K562 (cell line): Measurements from ENCODE around the gene CCDC183. TPM values are rescaled to one million over a fixed set of nuclear protein-coding genes. Genes with fewer than 3 reads are reported as not detected.
A peak's percentile ranks its signal among the peaks of the same experiment; 100 is the strongest.
"Not testable (repeated sequence)": the region's sequence is repeated elsewhere in the genome, so short reads cannot be mapped to it uniquely, and the experiment has no call there.

Source experiments
- ATAC-seq: fragments of 200-7000 bp; cut with Tn5 transposase; 3 replicates; pipeline ENCODE4 v1.9.1; 2020; ENCODE audit warnings: moderate library complexity
- BruUV-seq: library from RNA; stranded (reverse); fragments of 400-500 nt; replicated peaks from 2 replicates; lab custom pipeline; 2021; lab: Mats Ljungman, UMichigan
- CTCF ChIA-PET: fragments of 300-600 bp; formaldehyde crosslinking; extraction: SDS; loops from one replicate; lab custom pipeline; 2021; ENCODE audit warnings: low intra/inter-chr PET ratio; lab: Yijun Ruan, JAX
- POLR2A ChIA-PET: fragments of 300-600, 350-650 bp; sonication (Branson Sonifier 250); formaldehyde crosslinking; extraction: SDS; loops from one replicate; lab custom pipeline; 2021; ENCODE audit warnings: antibody characterized with exemption, inconsistent platforms; lab: Yijun Ruan, JAX
- DNase-seq, 4 experiments: peaks; one replicate each; pipeline versions ENCODE4 v3.0.0 to v3.0.0-alpha.2; 2011 to 2018; ENCODE audit warnings: low spot score in 3 of 4, mixed read lengths in 3 of 4; ENCODE audit errors: extremely low read depth in 1 of 4
- FAIRE-seq: peaks from 2 replicates; lab custom pipeline; 2011; peaks lifted over from hg19 to GRCh38; lab: Jason Lieb, UNC
- H2AFZ ChIP-seq: 2 replicates; pipeline ENCODE4 v1.6.0; 2011; ENCODE audit warnings: low read depth, low read length, control low read depth, inconsistent platforms
- H3K27ac ChIP-seq: fragments of 200-600 bp; 3 replicates; pipeline ENCODE4 v1.8.0; 2011; ENCODE audit warnings: low read depth, mild to moderate bottlenecking, control low read depth, inconsistent platforms, low read length, moderate library complexity, mixed read lengths; ENCODE audit errors: extremely low read depth
- H3K27me3 ChIP-seq, 2 experiments: fragments of 300-600 bp in 1 of 2; 2 replicates in 1 of 2; 3 replicates in 1 of 2; pipeline versions ENCODE4 v1.6.0 to v1.8.0; 2011; ENCODE audit warnings: inconsistent platforms in 2 of 2, low read length in 2 of 2, mild to moderate bottlenecking in 1 of 2, mixed read lengths in 1 of 2, moderate library complexity in 1 of 2; ENCODE audit not compliant: control insufficient read depth in 2 of 2, insufficient read depth in 2 of 2
- H3K36me3 ChIP-seq: fragments of 300-600 bp; 3 replicates; pipeline ENCODE4 v1.8.0; 2011; ENCODE audit warnings: mild to moderate bottlenecking, low read length, inconsistent platforms; ENCODE audit not compliant: control insufficient read depth, insufficient read depth
- H3K4me1 ChIP-seq, 2 experiments: fragments of 200-600 bp in 1 of 2; replicated peaks in 1 of 2; 2 replicates in 1 of 2; 3 replicates in 1 of 2; pipeline versions ENCODE4 v1.5.1 to v1.8.0; 2011; ENCODE audit warnings: inconsistent platforms in 2 of 2, low read length in 2 of 2, mild to moderate bottlenecking in 1 of 2, mixed read lengths in 1 of 2, moderate library complexity in 1 of 2; ENCODE audit not compliant: control insufficient read depth in 2 of 2, insufficient read depth in 2 of 2
- H3K4me2 ChIP-seq: 2 replicates; pipeline ENCODE4 v1.6.1; 2011; ENCODE audit warnings: low read length, control low read depth, inconsistent platforms, mixed read lengths; ENCODE audit not compliant: insufficient read depth
- H3K4me3 ChIP-seq: fragments of 200-600 bp; sonication (generic), shearing (Covaris generic); 2 replicates; pipeline ENCODE4 v1.5.1; 2016; ENCODE audit warnings: control low read depth, inconsistent platforms
- H3K79me2 ChIP-seq: fragments of 200-600 bp; 3 replicates; pipeline ENCODE4 v1.8.0; 2011; ENCODE audit warnings: low read length, inconsistent platforms; ENCODE audit not compliant: control insufficient read depth, insufficient read depth
- H3K9ac ChIP-seq, 2 experiments: 2 replicates each; pipeline versions ENCODE4 v1.6.0 to v1.6.1; 2011; ENCODE audit warnings: low read depth in 2 of 2, low read length in 2 of 2, control low read depth in 1 of 2, inconsistent platforms in 1 of 2, mild to moderate bottlenecking in 1 of 2, mixed read lengths in 1 of 2; ENCODE audit not compliant: insufficient read depth in 1 of 2
- H3K9me1 ChIP-seq: one replicate; pipeline ENCODE4 v1.6.0; 2011; ENCODE audit warnings: inconsistent platforms, mild to moderate bottlenecking, low read length, moderate library complexity; ENCODE audit not compliant: control insufficient read depth, insufficient read depth
- H3K9me3 ChIP-seq: replicated peaks from 2 replicates; pipeline ENCODE4 v1.5.1; 2011; ENCODE audit warnings: low read depth, low read length, inconsistent platforms; ENCODE audit not compliant: control insufficient read depth, insufficient read depth
- H4K20me1 ChIP-seq: replicated peaks from 2 replicates; pipeline ENCODE4 v1.6.1; 2011; ENCODE audit warnings: low read length, inconsistent platforms, mixed read lengths; ENCODE audit not compliant: control insufficient read depth, insufficient read depth
- ARID1B ChIP-seq: fragments of 450-650 bp; IDR thresholded peaks from 2 replicates; pipeline ENCODE4 v1.6.1; 2016; ENCODE audit warnings: antibody characterized with exemption, mild to moderate bottlenecking, inconsistent platforms
- BRD9 ChIP-seq: fragments of 450-650 bp; IDR thresholded peaks from 2 replicates; pipeline ENCODE4 v1.6.1; 2018; ENCODE audit warnings: low read depth; ENCODE audit not compliant: partially characterized antibody
- CBFA2T3 ChIP-seq: fragments of 450-650 bp; IDR thresholded peaks from 2 replicates; pipeline ENCODE4 v1.6.1; 2017
- DPF2 ChIP-seq: fragments of 450-650 bp; IDR thresholded peaks from 2 replicates; pipeline ENCODE4 v1.6.1; 2016
- FOXK2 ChIP-seq, 2 experiments: fragments of 450-650 bp; IDR thresholded peaks in 1 of 2; conservative IDR thresholded peaks in 1 of 2; 2 replicates each; pipeline ENCODE4 v1.6.1; 2016; ENCODE audit warnings: low read depth in 2 of 2, mild to moderate bottlenecking in 1 of 2
- GATAD2B ChIP-seq: fragments of 450-650 bp; IDR thresholded peaks from 2 replicates; pipeline ENCODE4 v1.6.1; 2017; ENCODE audit warnings: mild to moderate bottlenecking, borderline replicate concordance
- HDGF ChIP-seq: fragments of 450-650 bp; IDR thresholded peaks from 2 replicates; pipeline ENCODE4 v1.6.1; 2016
- L3MBTL2 ChIP-seq: fragments of 450-650 bp; IDR thresholded peaks from 2 replicates; pipeline ENCODE4 v1.6.1; 2016; ENCODE audit warnings: mild to moderate bottlenecking, moderate library complexity
- LCOR ChIP-seq: sonication (generic); formaldehyde crosslinking; IDR thresholded peaks from 2 replicates; pipeline ENCODE4 v1.8.0; 2022; ENCODE audit warnings: mild to moderate bottlenecking, missing genetic modification reagents
- LEF1 ChIP-seq: fragments of 450-650 bp; IDR thresholded peaks from 2 replicates; pipeline ENCODE4 v1.6.1; 2016; ENCODE audit warnings: mild to moderate bottlenecking
- MTA2 ChIP-seq: fragments of 450-650 bp; IDR thresholded peaks from 2 replicates; pipeline ENCODE4 v1.6.1; 2016; ENCODE audit warnings: low read depth
- NCOR1 ChIP-seq: fragments of 450-650 bp; IDR thresholded peaks from 2 replicates; pipeline ENCODE4 v1.6.1; 2016; ENCODE audit warnings: mild to moderate bottlenecking, moderate library complexity
- SMAD4 ChIP-seq: fragments of 250-450 bp; sonication (Bioruptor Pico); conservative IDR thresholded peaks from 2 replicates; pipeline ENCODE4 v1.8.0; 2021; ENCODE audit warnings: inconsistent platforms, mild to moderate bottlenecking, moderate library complexity
- SMARCA4 ChIP-seq: fragments of 450-650 bp; IDR thresholded peaks from 2 replicates; pipeline ENCODE4 v1.6.1; 2016
- TEAD4 ChIP-seq, 2 experiments: sonication (generic) in 1 of 2; formaldehyde crosslinking in 1 of 2; IDR thresholded peaks; 2 replicates each; pipeline versions ENCODE4 v1.6.1 to v1.8.0; 2012 to 2022; ENCODE audit warnings: borderline replicate concordance in 1 of 2, inconsistent platforms in 1 of 2, low read length in 1 of 2, mild to moderate bottlenecking in 1 of 2, missing genetic modification reagents in 1 of 2
- ZFX ChIP-seq: sonication (generic); formaldehyde crosslinking; IDR thresholded peaks from 2 replicates; pipeline ENCODE4 v1.8.0; 2022; ENCODE audit warnings: mild to moderate bottlenecking, missing genetic modification reagents, moderate library complexity
- WGBS: fragments of 100-300 bp; shearing (Covaris generic); methylation state at CpG from one replicate; pipeline ENCODE4 v1.1.6; 2016; ENCODE audit warnings: low coverage, mixed read lengths; ENCODE audit not compliant: insufficient coverage; ENCODE audit errors: missing lambda C conversion rate; 5-methylcytosine and 5-hydroxymethylcytosine counted together
- in situ Hi-C: fragments of 300-500 bp; cut with MboI; formaldehyde crosslinking; loops from 4 replicates; pipeline ENCODE4 v1.15.0; 2018; ENCODE audit warnings: inconsistent platforms, mixed read lengths
- intact Hi-C: fragments of 100-400 bp; cut with micrococcal nuclease; formaldehyde crosslinking; loops from 2 replicates; pipeline ENCODE4 v1.14.2; 2022
- polyA plus RNA-seq, 8 experiments: library from polyadenylated mRNA; depleted of rRNA in 4 of 8; stranded (reverse) in 5 of 8; unstranded in 3 of 8; fragments of >200 nt; fragmentation: Nextera tagmentation in 2 of 8; fragmentation: Illumina TruSeq in 1 of 8; extraction: Ambion mirVana in 2 of 8; extraction: Trizol in 1 of 8; gene quantifications; 2 replicates each; pipeline versions ENCODE4 v1.2.1 to v1.2.3, GENCODE V29; 2011 to 2014; ENCODE audit warnings: inconsistent platforms in 1 of 8, missing spikeins in 1 of 8
- total RNA-seq, 7 experiments: library from RNA; depleted of rRNA in 6 of 7; stranded (reverse); fragments of >200 nt in 6 of 7; fragmentation: Illumina TruSeq in 2 of 7; extraction: Trizol in 2 of 7; gene quantifications; 2 replicates each; pipeline versions ENCODE4 v1.2.1 to v1.2.3, GENCODE V29; 2011 to 2021; ENCODE audit warnings: low replicate concordance in 1 of 7
- TF ChIP-seq, protein P1 (sequence below): fragments of 450-650 bp; IDR thresholded peaks from 2 replicates; pipeline ENCODE4 v1.6.1; 2018; ENCODE audit not compliant: partially characterized antibody
- TF ChIP-seq, protein P2 (sequence below): fragments of 450-650 bp; formaldehyde crosslinking; IDR thresholded peaks from 2 replicates; pipeline ENCODE4 v1.4.0; 2020; ENCODE audit warnings: mild to moderate bottlenecking, moderate library complexity

The CCDC183 gene
- total and polyA plus RNA-seq, 9 of the 15 experiments (the other 6 are each of a cell fraction or from before 2014, with no cell fraction given): 0.21 to 0.60 (median 0.29) TPM; not detected in 4

DNA sequence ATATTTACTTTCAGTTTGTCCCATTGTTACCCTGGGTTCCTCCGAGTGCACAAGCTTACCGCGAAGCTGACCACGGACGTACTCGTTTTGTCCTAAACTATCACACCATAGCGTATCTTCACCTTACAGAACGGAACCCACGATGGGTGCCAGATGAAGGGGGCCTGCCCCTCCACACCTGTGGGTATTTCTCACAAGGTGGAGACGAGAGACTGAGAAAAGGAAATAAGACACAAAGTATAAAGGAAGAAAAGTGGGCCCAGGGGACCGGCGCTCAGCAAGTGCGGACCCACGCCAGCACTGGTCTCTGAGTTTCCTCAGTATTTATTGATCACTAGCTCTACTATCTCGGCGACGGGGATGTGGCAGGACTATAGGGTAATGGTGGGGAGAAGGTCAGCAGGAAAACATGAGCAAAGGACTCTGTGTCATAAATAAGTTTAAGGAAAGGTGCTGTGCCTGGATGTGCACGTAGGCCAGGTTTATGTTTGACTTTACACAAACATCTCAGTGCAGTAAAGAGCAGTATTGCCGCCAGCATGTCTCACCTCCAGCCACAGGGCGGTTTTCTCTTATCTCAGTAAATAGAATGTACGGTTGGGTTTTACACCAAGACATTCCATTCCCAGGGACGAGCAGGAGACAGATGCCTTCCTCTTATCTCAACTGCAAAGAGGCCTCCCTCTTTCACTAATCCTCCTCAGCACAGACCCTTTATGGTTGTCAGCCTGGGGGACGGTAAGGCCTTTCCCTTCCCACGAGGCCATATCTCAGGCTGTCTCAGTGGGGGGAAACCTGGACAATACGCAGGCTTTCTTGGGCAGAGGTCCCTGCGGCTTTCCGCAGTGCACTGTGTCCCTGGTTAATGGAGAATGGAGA, 7.3 kb upstream of the CCDC183 start:
- peak overlapping the region; percentile 21 for H3K4me3 ChIP-seq
- TF ChIP-seq LEF1 (peak; percentile 83), NCOR1 (peak; percentile 83), GATAD2B (0 out of 2 replicates have a peak, but pooled peaks have one; percentile 25), TEAD4 (IDR thresholded peaks at IDR 0.05; ENCODE audit: low read length) (peak; percentile 69), ARID1B (peak; percentile 84), FOXK2 (conservative IDR thresholded peaks at IDR 0.05 in 1 of 2, IDR thresholded peaks at IDR 0.05 in 1 of 2; ENCODE audit: low read depth in 2 of 2) (peak; percentile 2 to 40; a peak in 1 of 4 replicates), BRD9 (peak; percentile 48), CBFA2T3 (peak; percentile 90), MTA2 (peak; percentile 45; the same call in 1 of the 2 replicates), SMAD4 (peak; percentile 17), LCOR (0 out of 2 replicates have a peak, but pooled peaks have one; percentile 47), ZFX (CRISPR knock-in tag) (peak; percentile 64), L3MBTL2 (peak; percentile 46; the same call in 1 of the 2 replicates), SMARCA4 (peak; percentile 80), DPF2 (peak; percentile 67), HDGF (0 out of 2 replicates have a peak, but pooled peaks have one; percentile 39)
- not testable (repeated sequence) for TF ChIP-seq TEAD4 (CRISPR knock-in tag; IDR thresholded peaks at IDR 0.05; ENCODE audit: borderline replicate concordance)
- TF ChIP-seq, protein P1, sequence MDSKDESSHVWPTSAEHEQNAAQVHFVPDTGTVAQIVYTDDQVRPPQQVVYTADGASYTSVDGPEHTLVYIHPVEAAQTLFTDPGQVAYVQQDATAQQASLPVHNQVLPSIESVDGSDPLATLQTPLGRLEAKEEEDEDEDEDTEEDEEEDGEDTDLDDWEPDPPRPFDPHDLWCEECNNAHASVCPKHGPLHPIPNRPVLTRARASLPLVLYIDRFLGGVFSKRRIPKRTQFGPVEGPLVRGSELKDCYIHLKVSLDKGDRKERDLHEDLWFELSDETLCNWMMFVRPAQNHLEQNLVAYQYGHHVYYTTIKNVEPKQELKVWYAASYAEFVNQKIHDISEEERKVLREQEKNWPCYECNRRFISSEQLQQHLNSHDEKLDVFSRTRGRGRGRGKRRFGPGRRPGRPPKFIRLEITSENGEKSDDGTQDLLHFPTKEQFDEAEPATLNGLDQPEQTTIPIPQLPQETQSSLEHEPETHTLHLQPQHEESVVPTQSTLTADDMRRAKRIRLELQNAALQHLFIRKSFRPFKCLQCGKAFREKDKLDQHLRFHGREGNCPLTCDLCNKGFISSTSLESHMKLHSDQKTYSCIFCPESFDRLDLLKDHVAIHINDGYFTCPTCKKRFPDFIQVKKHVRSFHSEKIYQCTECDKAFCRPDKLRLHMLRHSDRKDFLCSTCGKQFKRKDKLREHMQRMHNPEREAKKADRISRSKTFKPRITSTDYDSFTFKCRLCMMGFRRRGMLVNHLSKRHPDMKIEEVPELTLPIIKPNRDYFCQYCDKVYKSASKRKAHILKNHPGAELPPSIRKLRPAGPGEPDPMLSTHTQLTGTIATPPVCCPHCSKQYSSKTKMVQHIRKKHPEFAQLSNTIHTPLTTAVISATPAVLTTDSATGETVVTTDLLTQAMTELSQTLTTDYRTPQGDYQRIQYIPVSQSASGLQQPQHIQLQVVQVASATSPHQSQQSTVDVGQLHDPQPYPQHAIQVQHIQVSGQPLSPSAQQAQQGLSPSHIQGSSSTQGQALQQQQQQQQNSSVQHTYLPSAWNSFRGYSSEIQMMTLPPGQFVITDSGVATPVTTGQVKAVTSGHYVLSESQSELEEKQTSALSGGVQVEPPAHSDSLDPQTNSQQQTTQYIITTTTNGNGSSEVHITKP: peak; percentile 14
- TF ChIP-seq, protein P2, sequence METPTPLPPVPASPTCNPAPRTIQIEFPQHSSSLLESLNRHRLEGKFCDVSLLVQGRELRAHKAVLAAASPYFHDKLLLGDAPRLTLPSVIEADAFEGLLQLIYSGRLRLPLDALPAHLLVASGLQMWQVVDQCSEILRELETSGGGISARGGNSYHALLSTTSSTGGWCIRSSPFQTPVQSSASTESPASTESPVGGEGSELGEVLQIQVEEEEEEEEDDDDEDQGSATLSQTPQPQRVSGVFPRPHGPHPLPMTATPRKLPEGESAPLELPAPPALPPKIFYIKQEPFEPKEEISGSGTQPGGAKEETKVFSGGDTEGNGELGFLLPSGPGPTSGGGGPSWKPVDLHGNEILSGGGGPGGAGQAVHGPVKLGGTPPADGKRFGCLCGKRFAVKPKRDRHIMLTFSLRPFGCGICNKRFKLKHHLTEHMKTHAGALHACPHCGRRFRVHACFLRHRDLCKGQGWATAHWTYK: peak; percentile 51; the same call in 1 of the 2 replicates

More for the DNA sequence above, 7.3 kb upstream of the CCDC183 start:
- in situ Hi-C loops (loop anchor here (25.0 kb wide), 1 partner anchor 448 kb away; the partner anchor contains the start of genes CYSRT1, RNF224, SLC34A3 and TUBB4B), intact Hi-C loops (loop anchor here (5.0 to 10.0 kb wide), 2 partner anchors 158 to 456 kb away; partner anchors contain the start of genes C8G and TUBB4B)
- H3K9me3 ChIP-seq, ATAC-seq, H4K20me1 ChIP-seq, BruUV-seq, H3K27me3 ChIP-seq, CTCF ChIA-PET, H3K9me1 ChIP-seq: not testable (repeated sequence)
- DNase-seq (peak in 1 of 4 experiments; percentile 82), FAIRE-seq (peak; percentile 32)
- peak overlapping the region; percentile 72 to 74; a peak in 3 of 4 replicates for H3K9ac ChIP-seq
- peak overlapping the region; percentile 93 for H3K27ac ChIP-seq
- peaks cover 18% of the 10 kb centered on the region; the same call in 1 of the 3 replicates for H3K36me3 ChIP-seq
- peak overlapping the region; percentile 81 for H3K4me2 ChIP-seq
- H2AFZ ChIP-seq: peak overlapping the region; percentile 87
- POLR2A ChIA-PET: interaction anchor here (0.7 to 0.8 kb wide), 4 partner anchors 11 to 217 kb away, joined by 3 to 6 read pairs (median 4); no protein-coding TSS in a partner anchor
- H3K4me1 ChIP-seq: peaks cover 54 to 55% of the 10 kb centered on the region in 2 experiments
- H3K79me2 ChIP-seq: peaks cover 19% of the 10 kb centered on the region
- under 1% methylated on average over 26 of the region's 27 CpGs for whole genome bisulfite sequencing
